ENCODE results near the gene ZNHIT2. TPM values are rescaled to one million over a fixed set of nuclear protein-coding genes. Genes with fewer than 3 reads are reported as not detected.
A peak's percentile ranks its signal among the peaks of the same experiment; 100 is the strongest.

The ZNHIT2 gene
- total RNA-seq, 1 donor from 2014 or later, result 20.8 TPM

- Mint-ChIP-seq H3K27ac (no peak overlapping the region), H3K36me3 (ENCODE audit: low read depth) (peaks cover 22% of the 10 kb centered on the region), H3K27me3 (ENCODE audit: insufficient read depth) (no peaks in the 10 kb centered on the region), H3K4me3 (no peak overlapping the region), H3K4me1 (ENCODE audit: low read depth) (peaks cover 32% of the 10 kb centered on the region), H3K9me3 (no peaks in the 10 kb centered on the region)
- no peak for DNase-seq (ENCODE audit: low spot score)
- intact Hi-C loops (cut with micrococcal nuclease), result no loop called here
Observed at GRCh38 chr11:65131895-65132237, 14.4 kb upstream of the ZNHIT2 start.

GRCh38 chr11:65131417-65131776 is 13.9 kb upstream of the ZNHIT2 start:
- Mint-ChIP-seq H3K36me3 (ENCODE audit: low read depth) (peaks cover 25% of the 10 kb centered on the region), H3K4me1 (ENCODE audit: low read depth) (peaks cover 29% of the 10 kb centered on the region), H3K4me3 (no peak overlapping the region), H3K9me3 (no peaks in the 10 kb centered on the region), H3K27me3 (ENCODE audit: insufficient read depth) (no peaks in the 10 kb centered on the region), H3K27ac (no peak overlapping the region)
- DNase-seq (ENCODE audit: low spot score), result no peak
- intact Hi-C loops (cut with micrococcal nuclease), result no loop called here

GRCh38 chr11:65130631-65131416 is 13.3 kb upstream of the ZNHIT2 start:
- H3K36me3 Mint-ChIP-seq (ENCODE audit: low read depth), result peaks cover 29% of the 10 kb centered on the region
- H3K27me3 Mint-ChIP-seq (ENCODE audit: insufficient read depth), result no peaks in the 10 kb centered on the region
- peaks cover 24% of the 10 kb centered on the region for H3K4me1 Mint-ChIP-seq (ENCODE audit: low read depth)
- DNase-seq (ENCODE audit: low spot score), result no peak
- H3K4me3 Mint-ChIP-seq, result no peak overlapping the region
- intact Hi-C loops (cut with micrococcal nuclease), result no loop called here
- no peaks in the 10 kb centered on the region for H3K9me3 Mint-ChIP-seq
- H3K27ac Mint-ChIP-seq, result no peak overlapping the region

- Mint-ChIP-seq H3K27ac (no peak overlapping the region), H3K27me3 (ENCODE audit: insufficient read depth) (no peaks in the 10 kb centered on the region), H3K9me3 (no peaks in the 10 kb centered on the region), H3K4me1 (ENCODE audit: low read depth) (peaks cover 14% of the 10 kb centered on the region), H3K36me3 (ENCODE audit: low read depth) (peaks cover 36% of the 10 kb centered on the region), H3K4me3 (no peak overlapping the region)
- intact Hi-C loops (cut with micrococcal nuclease), result no loop called here
- no peak for DNase-seq (ENCODE audit: low spot score)
Observed at GRCh38 chr11:65129649-65130441, 12.3 kb upstream of the ZNHIT2 start.

GRCh38 chr11:65128182-65129145 is 11.0 kb upstream of the ZNHIT2 start:
- DNase-seq (ENCODE audit: low spot score), result no peak
- Mint-ChIP-seq H3K4me1 (ENCODE audit: low read depth) (peaks cover 16% of the 10 kb centered on the region), H3K27me3 (ENCODE audit: insufficient read depth) (no peaks in the 10 kb centered on the region), H3K9me3 (no peaks in the 10 kb centered on the region), H3K36me3 (ENCODE audit: low read depth) (peaks cover 41% of the 10 kb centered on the region), H3K27ac (no peak overlapping the region), H3K4me3 (no peak overlapping the region)
- intact Hi-C loops (cut with micrococcal nuclease), result no loop called here

- Mint-ChIP-seq H3K36me3 (ENCODE audit: low read depth) (peaks cover 43% of the 10 kb centered on the region), H3K27me3 (ENCODE audit: insufficient read depth) (no peaks in the 10 kb centered on the region), H3K4me3 (no peak overlapping the region), H3K27ac (no peak overlapping the region), H3K4me1 (ENCODE audit: low read depth) (peaks cover 8% of the 10 kb centered on the region), H3K9me3 (no peaks in the 10 kb centered on the region)
- no peak for DNase-seq (ENCODE audit: low spot score)
- intact Hi-C loops (cut with micrococcal nuclease), result no loop called here
Observed at GRCh38 chr11:65127473-65128181, 10.1 kb upstream of the ZNHIT2 start.

GRCh38 chr11:65126624-65127274 is 9.2 kb upstream of the ZNHIT2 start:
- no peak overlapping the region for H3K27ac Mint-ChIP-seq
- H3K4me3 Mint-ChIP-seq, result no peak overlapping the region
- H3K9me3 Mint-ChIP-seq, result no peaks in the 10 kb centered on the region
- intact Hi-C loops (cut with micrococcal nuclease), result no loop called here
- no peak for DNase-seq (ENCODE audit: low spot score)
- H3K36me3 Mint-ChIP-seq (ENCODE audit: low read depth), result peaks cover 43% of the 10 kb centered on the region
- peaks cover 11% of the 10 kb centered on the region for H3K4me1 Mint-ChIP-seq (ENCODE audit: low read depth)
- H3K27me3 Mint-ChIP-seq (ENCODE audit: insufficient read depth), result no peaks in the 10 kb centered on the region

- intact Hi-C loops (cut with micrococcal nuclease), result no loop called here
- Mint-ChIP-seq H3K36me3 (ENCODE audit: low read depth) (peaks cover 50% of the 10 kb centered on the region), H3K4me1 (ENCODE audit: low read depth) (peaks cover 22% of the 10 kb centered on the region), H3K9me3 (no peaks in the 10 kb centered on the region), H3K4me3 (no peak overlapping the region), H3K27me3 (ENCODE audit: insufficient read depth) (no peaks in the 10 kb centered on the region), H3K27ac (no peak overlapping the region)
- no peak for DNase-seq (ENCODE audit: low spot score)
Observed at GRCh38 chr11:65125197-65126056, 7.9 kb upstream of the ZNHIT2 start.

GRCh38 chr11:65124480-65125196 is 7.1 kb upstream of the ZNHIT2 start:
- DNase-seq (ENCODE audit: low spot score), result no peak
- intact Hi-C loops (cut with micrococcal nuclease), result loop anchor here (5.0 kb wide), 1 partner anchor 138 kb away; the partner anchor contains the start of gene POLA2
- Mint-ChIP-seq H3K9me3 (no peaks in the 10 kb centered on the region), H3K27me3 (ENCODE audit: insufficient read depth) (no peaks in the 10 kb centered on the region), H3K27ac (peak overlapping the region; percentile 49), H3K4me3 (peak overlapping the region; percentile 45), H3K36me3 (ENCODE audit: low read depth) (peaks cover 55% of the 10 kb centered on the region), H3K4me1 (ENCODE audit: low read depth) (peaks cover 30% of the 10 kb centered on the region)

- Mint-ChIP-seq H3K4me1 (ENCODE audit: low read depth) (peaks cover 44% of the 10 kb centered on the region), H3K27ac (peak within 1 kb of the TSS; percentile 99), H3K36me3 (ENCODE audit: low read depth) (peaks cover 66% of the 10 kb centered on the region), H3K27me3 (ENCODE audit: insufficient read depth) (no peaks in the 10 kb centered on the region), H3K4me3 (peak within 1 kb of the TSS; percentile 99), H3K9me3 (no peaks in the 10 kb centered on the region)
- intact Hi-C loops (cut with micrococcal nuclease), result loop anchor here (1.0 to 5.0 kb wide), 6 partner anchors 12 to 343 kb away; partner anchors contain the start of genes ARL2, CDCA5, POLA2 and SF1
- DNase-seq (ENCODE audit: low spot score), result peak; percentile 99
Observed at GRCh38 chr11:65121865-65122696, 4.6 kb upstream of the ZNHIT2 start, which contains the start of the genes FAU and MRPL49. Gene FAU, minus strand, starts transcription at chr11:65122134. Its CDS starts 321 bp downstream, at chr11:65121813. Gene MRPL49, plus strand, starts transcription at chr11:65122321. Its CDS starts 26 bp downstream, at chr11:65122347.
